Lower leg skin (tissue), 4 donors: Measurements from ENCODE around the gene HOXC9. TPM values are rescaled to one million over a fixed set of nuclear protein-coding genes. Genes with fewer than 3 reads are reported as not detected.

Experiments
- DNase-seq, 2 donors: peaks; one replicate each; pipeline ENCODE4 v3.0.0-alpha.2; 2019; ENCODE audit warnings: low spot score in 2 of 2
- H3K4me3 ChIP-seq: fragments of 200-600 bp; sonication (generic); 2 replicates; pipeline ENCODE4 v1.5.1; 2017; ENCODE audit warnings: mild to moderate bottlenecking, low read depth; ENCODE audit not compliant: poor library complexity, severe bottlenecking
- POLR2A ChIP-seq, 2 donors: fragments of 450-650 bp; IDR thresholded peaks; one replicate each; pipeline ENCODE4 v1.6.1; 2016 to 2017; ENCODE audit warnings: antibody characterized with exemption in 2 of 2, mild to moderate bottlenecking in 1 of 2, moderate library complexity in 1 of 2
- WGBS, 2 donors: methylation state at CpG; one replicate each; pipeline ENCODE4 v1.1.5; 2018; 5-methylcytosine and 5-hydroxymethylcytosine counted together
- intact Hi-C: fragments of 100-400 bp; cut with DNase I; formaldehyde crosslinking; loops from one replicate; pipeline ENCODE4 v1.15.0; 2023; ENCODE audit warnings: low total_unique reads
- total RNA-seq, 4 donors: library from RNA; depleted of rRNA; stranded (reverse); fragments of >200 nt; gene quantifications; one replicate each; pipeline ENCODE4 v1.1.0, GENCODE V29; 2016
- TF ChIP-seq, protein P1 (sequence below), 3 donors: fragments of 450-650 bp; IDR thresholded peaks; one replicate each; pipeline ENCODE4 v1.5.1; 2016; ENCODE audit warnings: antibody characterized with exemption in 3 of 3, mild to moderate bottlenecking in 3 of 3, moderate library complexity in 2 of 3

The HOXC9 gene
- total RNA-seq, 4 donors from 2014 or later = 9.6 to 16.8 (median 11.7) TPM

DNA sequence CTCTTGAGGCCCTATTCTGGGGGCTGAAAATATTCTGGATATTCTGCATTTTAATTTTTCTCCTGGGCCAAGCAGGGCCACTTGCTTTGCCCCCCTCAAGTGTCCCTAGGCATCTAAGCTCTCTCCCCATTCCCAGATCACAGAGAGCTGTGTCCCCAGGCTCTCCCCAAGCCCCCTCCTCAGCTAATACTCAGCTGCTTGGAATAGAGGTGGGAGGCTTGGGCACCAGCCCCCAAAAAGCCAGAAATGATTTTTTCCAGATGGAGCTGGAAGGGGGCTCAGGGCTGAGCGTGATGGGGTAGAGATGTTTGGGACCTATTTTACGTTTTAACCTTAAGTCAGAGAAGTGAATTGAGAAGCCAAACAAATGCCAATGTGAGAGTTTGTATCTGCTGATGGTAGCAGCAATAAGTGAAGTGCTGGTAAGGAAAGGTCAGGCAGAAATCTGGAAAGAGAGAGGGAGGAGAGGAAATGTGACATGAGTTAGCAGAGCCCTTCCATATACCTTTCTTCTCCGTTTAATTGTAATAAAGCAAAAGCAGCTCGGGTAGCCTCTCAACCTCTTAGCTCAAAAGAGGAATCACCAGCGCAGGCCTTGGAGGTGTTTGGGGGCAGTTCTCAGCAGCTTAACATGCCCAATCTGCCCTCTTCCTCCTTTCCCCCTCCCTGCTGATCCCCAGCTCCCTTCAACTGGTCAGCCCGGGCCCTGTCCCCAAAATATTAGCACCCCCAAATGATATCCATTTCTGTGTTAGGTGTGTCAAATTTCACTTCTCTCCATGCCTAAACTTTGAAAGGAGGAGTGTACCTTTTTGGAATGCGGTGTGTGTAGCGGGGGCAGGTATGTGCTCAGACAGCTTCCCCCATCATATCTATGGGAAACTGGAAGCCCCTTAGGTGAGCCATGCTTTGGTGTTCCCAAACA lies 23.3 kb downstream of the HOXC9 start:
- 15 to 18% methylated on average over 8 of the region's 8 CpGs for WGBS, 2 donors
- no peak for DNase-seq
- no peak overlapping the region for H3K4me3 ChIP-seq
- intact Hi-C loops = no loop called here
- TF ChIP-seq, protein P1, sequence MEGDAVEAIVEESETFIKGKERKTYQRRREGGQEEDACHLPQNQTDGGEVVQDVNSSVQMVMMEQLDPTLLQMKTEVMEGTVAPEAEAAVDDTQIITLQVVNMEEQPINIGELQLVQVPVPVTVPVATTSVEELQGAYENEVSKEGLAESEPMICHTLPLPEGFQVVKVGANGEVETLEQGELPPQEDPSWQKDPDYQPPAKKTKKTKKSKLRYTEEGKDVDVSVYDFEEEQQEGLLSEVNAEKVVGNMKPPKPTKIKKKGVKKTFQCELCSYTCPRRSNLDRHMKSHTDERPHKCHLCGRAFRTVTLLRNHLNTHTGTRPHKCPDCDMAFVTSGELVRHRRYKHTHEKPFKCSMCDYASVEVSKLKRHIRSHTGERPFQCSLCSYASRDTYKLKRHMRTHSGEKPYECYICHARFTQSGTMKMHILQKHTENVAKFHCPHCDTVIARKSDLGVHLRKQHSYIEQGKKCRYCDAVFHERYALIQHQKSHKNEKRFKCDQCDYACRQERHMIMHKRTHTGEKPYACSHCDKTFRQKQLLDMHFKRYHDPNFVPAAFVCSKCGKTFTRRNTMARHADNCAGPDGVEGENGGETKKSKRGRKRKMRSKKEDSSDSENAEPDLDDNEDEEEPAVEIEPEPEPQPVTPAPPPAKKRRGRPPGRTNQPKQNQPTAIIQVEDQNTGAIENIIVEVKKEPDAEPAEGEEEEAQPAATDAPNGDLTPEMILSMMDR (IDR thresholded peaks at IDR 0.05) = no peak
- TF ChIP-seq POLR2A (IDR thresholded peaks at IDR 0.05) = no peak

DNA sequence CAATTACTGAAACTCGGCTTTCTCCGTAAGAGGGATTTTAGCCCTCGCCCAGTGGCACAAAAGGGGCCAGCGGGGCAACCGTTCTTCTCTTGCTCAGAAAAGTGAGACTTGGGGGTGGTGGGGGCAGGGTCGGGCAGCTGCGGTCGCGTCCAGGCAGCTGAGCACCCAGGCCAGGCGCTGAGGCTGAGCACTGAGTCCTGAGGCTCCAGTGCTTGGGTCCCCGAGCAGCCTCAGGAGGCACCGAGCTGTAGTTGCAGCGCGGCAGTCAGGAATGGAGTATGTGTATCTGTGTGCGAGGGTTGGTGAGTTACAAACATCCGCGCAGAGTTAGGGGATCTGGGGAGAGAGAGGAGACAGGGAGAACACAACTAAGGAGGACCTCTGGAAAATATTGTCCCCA lies 24.2 kb downstream of the HOXC9 start:
- no peak for DNase-seq
- WGBS, 2 donors = 6 to 21% methylated on average over 17 of the region's 17 CpGs
- no peak overlapping the region for H3K4me3 ChIP-seq

DNA sequence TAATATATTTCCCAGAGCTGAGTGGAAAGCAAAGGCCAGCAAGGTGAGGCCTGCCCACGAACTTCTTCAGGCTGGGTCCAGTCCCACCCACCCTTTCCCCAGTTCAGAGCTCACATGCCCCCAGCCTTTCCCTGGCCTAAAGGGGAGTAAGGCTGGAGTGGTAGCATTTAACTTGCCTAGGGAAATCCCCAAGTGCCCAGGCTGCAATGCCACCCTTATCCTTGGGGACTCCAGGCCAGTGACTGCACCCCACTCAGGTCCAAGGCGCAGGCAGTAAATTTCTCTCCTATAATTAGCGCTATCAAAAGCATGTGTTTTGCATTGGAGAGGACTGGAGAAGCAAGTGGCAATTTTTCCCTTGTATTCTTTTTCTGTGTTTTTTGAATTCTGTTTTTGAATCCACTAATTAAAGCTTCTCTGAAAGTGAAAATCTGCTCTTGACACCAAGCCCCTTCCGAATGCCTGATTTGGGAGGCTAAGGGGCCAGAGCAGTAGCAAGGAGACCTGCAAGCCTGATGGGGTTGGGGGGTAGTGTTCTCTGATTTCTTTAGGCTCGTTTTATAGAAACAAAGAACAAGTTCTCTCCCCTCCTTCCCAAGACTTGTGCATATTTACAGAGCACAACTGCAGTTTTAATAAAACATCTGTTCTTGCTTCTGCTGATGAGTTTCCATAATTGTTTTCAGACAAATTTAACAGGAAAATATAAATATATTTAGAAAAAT lies 24.8 kb downstream of the HOXC9 start:
- no peak for TF ChIP-seq POLR2A (IDR thresholded peaks at IDR 0.05)
- TF ChIP-seq, protein P1 (IDR thresholded peaks at IDR 0.05) = no peak
- 23 to 28% methylated on average over 5 of the region's 5 CpGs for WGBS, 2 donors
- no peak overlapping the region for H3K4me3 ChIP-seq
- intact Hi-C loops = no loop called here
- no peak for DNase-seq

More for the DNA sequence above, 24.2 kb downstream of the HOXC9 start:
- TF ChIP-seq POLR2A (IDR thresholded peaks at IDR 0.05) = no peak
- intact Hi-C loops = no loop called here

DNA sequence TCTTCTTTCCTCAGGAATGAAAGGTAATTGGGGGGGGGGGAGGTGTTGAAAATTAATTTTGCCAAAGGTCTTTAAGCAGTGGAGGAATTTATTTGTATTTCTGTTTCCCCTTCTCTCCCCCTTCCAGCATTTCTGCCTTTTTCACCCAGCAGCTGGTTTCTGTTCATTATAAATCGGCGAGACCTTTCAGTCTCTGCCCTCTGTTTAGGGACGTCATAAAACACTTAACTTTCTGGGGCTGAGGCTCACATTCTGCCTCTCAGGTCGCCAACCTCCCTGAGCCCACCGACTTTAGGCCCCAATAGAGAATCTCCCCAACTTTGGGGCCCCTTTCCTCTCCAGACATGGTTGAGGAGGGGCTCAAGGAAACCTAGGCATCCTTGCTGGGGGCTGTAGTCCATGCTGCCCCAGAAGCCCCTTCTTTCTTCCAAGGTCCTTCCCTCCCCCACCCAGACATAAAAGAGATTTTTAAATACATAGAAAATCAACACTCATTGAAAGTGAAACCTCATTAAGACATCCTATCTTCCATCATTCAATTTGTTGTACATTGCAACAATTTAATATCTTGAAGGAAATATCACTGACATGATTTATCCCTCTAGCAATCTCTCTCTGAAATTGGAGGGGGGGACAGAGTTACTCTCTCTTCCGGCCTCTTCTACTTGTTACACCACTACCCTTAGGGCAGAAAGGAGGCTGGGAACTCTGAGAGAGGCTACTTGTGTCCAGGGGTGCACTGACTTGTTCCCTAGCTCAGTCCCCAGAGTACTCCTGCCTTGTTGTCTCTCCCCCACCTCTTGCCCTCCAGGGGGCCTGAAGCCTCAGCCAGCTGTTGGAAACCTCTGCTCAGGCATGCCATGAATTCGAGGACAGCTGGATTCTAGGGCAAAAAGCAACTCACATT lies 25.8 kb downstream of the HOXC9 start:
- no peak for DNase-seq
- TF ChIP-seq, protein P1 (IDR thresholded peaks at IDR 0.05) = no peak
- TF ChIP-seq POLR2A (IDR thresholded peaks at IDR 0.05) = no peak
- intact Hi-C loops = no loop called here
- H3K4me3 ChIP-seq = no peak overlapping the region
- WGBS, 2 donors = 18 to 22% methylated on average over 7 of the region's 7 CpGs

DNA sequence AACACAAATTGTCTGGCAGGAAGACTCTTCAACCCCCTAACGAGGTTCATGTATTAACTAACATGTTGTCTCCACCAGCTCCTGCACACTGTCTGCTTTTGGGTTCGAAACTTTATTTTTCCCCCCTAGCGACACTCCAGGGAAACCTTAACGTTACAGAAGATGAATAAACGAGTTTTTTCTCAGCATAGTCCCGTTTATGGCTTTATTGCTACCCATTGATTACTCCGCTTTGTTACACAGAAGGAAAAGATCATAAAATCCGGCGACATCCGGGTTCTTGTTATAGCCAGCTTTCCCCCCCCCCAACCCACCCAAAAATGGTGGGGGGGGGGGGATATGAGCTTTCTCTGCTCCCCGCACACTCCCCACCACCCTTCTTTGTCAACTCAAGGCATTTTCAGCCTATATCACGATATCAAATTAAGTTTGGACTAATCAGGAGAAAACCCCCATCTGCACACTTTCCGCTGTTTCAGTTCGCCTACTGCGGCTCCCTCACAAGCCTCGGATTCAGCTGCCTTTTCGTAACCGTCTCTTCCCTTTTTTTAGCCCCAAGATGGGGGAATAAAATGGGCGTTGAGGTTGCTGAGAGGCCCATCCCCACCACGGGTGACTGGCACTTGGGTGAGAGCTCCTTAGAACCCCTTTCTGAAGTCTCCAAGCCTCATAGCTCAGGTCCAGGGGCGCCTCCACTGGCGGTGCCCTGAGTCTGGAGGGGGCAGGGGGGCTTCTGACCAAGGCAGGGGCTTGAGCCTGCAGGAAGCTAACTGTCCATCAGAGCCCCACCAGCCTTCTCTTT lies 26.9 kb downstream of the HOXC9 start:
- intact Hi-C loops = no loop called here
- whole genome bisulfite sequencing, 2 donors = 27 to 40% methylated on average over 22 of the region's 22 CpGs
- TF ChIP-seq, protein P1 (IDR thresholded peaks at IDR 0.05) = no peak
- TF ChIP-seq POLR2A (IDR thresholded peaks at IDR 0.05) = no peak
- no peak for DNase-seq
- H3K4me3 ChIP-seq = no peak overlapping the region
